Effector CD4-positive, alpha-beta T cell (primary cell): ENCODE data around the gene CAPG.
"Not testable (repeated sequence)": the region's sequence is repeated elsewhere in the genome, so short reads cannot be mapped to it uniquely, and the experiment has no call there.

Experiments
- DNase-seq: peaks from one replicate; pipeline ENCODE4 v3.0.0-alpha.2; 2020

Gene CAPG

GRCh38 chr2:85419009-85419675 lies 9.0 kb upstream of the CAPG start:
- DNase-seq, result no peak

GRCh38 chr2:85418132-85419008 lies 8.2 kb upstream of the CAPG start, which contains the start of gene SH2D6:
TSS of gene SH2D6 (plus strand) at chr2:85418714. CDS start at chr2:85429466, 10,752 bp downstream.
- peak; percentile 79 for DNase-seq

- DNase-seq, result no peak
Observed at GRCh38 chr2:85415980-85416650, 5.9 kb upstream of the CAPG start.

GRCh38 chr2:85414761-85415553 lies 4.8 kb upstream of the CAPG start:
- DNase-seq, result no peak

- DNase-seq, result not testable (repeated sequence)
Observed at GRCh38 chr2:85414421-85414759, 4.2 kb upstream of the CAPG start.

DNA sequence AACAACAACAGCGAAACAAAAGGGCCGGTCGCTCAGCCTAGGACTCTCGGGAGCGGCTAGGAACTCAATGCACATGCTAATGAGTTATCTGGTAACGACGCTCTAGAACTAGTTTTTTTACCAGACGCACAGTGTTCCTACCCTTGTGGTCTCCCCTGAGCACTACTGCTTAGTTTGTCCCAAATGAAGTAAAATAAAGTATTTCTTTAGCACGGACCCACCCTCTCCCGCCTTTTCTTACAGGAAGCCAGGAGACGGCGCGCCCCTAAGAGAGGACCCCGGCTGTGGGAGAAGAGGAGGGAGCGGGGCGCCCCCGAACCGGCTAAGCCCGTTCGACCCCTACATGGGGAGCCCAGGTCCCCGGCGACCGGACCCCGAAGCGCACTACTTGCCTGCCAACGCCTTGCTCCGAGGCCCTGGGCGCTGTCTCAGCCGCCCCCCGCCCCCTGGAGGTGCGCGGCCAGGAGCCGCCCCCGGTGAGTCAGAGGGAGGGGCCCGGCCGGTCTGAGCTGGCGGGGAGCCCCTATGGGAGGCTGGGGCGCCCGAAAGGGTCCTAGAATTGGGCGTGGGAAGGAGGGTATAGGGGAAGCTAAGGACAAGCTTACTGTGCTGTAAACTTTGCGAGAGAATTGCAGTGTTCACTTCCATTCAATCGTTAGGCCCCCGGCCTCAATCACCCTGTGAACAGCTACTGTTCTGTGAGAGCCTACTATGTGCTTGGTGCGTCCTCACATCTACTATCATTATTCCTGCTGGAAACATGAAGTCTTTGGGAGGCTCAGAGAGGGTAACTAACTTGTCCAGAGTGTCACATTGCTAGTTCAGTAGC lies 3.6 kb upstream of the CAPG start:
- no peak for DNase-seq

- DNase-seq, result no peak
Observed at GRCh38 chr2:85411405-85411748, 1.2 kb upstream of the CAPG start.

DNA sequence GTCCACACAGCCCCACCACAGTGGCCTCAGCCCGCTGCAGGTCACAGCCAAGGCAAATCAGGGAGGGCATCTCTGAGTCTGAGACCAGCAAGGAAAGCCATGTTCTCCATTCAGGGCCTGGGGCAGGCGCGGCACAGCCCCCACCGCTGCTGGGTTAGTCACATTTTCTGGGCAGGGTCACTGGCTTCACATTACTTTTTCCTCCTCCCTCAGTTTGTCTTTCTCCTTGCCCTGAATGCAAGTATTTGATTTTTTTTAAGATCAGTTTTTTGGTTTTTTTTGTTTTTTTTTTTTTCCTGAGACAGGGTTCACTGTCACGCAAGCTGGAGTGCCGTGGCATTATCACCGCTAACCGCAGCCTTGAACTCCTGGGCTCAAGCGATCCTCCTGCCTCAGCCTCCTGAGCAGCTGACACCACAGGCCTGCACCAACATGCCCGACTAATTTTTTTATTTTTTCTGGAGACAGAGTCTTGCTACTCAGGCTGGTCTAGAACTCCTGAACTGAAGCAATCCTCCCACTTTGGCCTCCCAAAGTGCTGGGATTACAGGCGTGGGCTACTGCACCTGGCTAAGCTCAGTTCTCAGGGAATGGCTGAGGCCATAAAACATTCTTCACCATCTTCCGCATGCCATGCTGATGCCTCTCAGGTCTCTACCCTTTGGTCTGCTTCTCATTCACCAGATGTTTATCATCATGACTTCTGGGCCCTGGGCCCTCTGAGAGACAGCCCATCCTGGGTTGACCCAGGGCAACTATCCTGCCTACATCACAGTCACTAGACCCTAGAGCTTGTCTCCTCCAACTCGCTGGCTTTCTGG lies 628 bp upstream of the CAPG start:
- no peak for DNase-seq

GRCh38 chr2:85405201-85406059 lies 4.7 kb downstream of the CAPG start:
- DNase-seq, result peak; percentile 54

GRCh38 chr2:85401844-85402243 lies 8.3 kb downstream of the CAPG start:
- DNase-seq, result no peak

DNA sequence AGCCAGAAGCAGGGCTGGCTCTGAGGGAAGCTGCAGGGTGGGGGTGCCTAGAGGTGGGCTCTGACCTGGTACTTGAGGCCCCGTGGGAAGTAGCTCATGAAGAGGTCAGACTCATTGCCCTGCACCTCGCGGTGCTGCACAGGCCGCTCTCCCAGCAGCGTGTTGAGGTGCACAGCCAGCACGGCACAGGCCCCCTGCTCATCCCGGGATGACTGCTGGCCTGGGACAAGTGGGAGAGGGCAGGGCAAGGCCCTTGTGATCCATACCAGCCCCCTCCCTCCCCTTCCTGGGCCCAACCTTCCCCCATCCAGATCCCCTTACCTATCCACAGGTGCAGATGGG lies 8.7 kb downstream of the CAPG start:
- DNase-seq, result no peak

- no peak for DNase-seq
Observed at GRCh38 chr2:85400541-85401463, 9.4 kb downstream of the CAPG start.

GRCh38 chr2:85400023-85400422 lies 10.1 kb downstream of the CAPG start:
- DNase-seq, result no peak

DNA sequence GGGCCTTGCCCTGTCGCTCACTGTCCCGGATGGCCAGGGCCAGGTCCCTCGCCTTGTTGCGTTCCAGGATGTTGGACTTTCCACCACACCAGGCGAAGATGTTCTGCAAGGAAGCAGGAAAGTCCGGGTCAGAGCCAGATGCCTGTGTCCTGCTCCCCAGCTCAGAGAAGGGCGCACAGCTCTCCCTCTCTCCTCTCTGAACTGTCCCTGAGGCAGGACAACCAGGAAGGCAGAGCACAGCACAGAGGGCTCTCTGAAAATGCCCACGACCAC lies 11.0 kb downstream of the CAPG start:
- DNase-seq, result no peak

GRCh38 chr2:85398426-85399182 lies 11.6 kb downstream of the CAPG start:
- no peak for DNase-seq

DNA sequence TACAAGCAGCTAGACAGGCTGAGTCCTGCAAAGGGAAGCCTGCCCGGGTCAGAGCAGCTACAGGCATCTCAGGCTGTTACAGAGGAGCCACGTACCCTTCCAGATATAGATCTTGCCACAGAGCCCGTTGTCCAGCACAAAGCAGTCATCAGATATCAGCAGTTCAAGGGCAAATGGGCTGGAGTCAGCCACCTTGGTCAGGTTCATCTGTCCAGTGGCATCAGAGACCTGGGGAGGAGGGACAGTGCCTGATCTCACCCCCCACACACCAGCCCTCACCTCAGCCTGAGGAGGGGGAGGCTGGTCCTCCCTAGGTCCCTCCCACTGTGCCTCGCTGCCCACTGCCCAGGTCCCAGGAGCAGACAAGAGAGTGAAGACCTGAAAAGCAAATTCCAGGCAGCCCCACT lies 12.2 kb downstream of the CAPG start:
- DNase-seq, result no peak

DNA sequence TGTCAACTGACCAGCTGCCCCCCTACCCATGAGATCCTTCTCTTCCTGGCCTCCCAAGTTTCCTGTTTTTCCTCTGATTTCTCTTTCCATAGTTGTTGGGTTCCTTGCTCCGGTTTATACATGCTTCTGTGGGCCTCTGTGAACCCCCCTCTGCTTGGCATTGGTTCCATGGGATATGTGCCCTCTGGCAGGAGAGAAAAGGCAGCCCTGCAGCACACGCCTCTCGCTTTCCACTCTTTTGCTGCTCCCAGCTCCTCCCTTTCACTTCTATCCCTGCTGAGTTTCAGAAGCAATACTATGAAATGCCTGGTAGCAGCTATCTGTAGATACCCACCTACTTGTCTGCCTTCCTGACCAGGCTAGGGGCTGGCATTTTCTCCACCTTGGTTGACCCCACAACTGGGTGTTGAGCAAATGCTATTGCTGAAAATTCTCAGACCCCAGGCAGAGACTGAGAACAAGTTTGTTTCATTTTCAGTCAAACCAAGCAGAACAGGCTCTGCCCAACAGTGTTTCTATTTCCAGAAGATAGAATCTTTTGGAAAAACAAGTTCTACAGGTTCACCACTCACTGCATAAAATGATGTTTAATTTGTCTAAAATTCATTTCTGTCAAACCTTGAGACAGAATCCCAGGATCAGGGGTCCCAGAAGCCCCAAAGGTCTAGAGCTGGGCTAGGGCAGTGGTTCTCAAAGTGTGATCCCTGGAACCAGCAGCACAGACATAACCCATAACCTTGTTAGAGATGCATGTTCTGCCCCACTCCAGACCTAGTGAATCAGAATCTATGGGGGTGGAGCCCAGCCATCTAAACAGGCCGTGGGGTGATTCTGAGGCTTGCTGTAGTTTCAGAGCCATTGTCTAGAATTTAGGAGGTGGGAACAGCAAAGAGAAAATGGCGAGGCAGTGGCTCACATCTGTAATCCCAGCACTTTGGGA lies 13.4 kb downstream of the CAPG start:
- DNase-seq, result no peak
